GDM1 (cell line): Measurements from ENCODE around the gene NUSAP1.
"Not testable (repeated sequence)": the region's sequence is repeated elsewhere in the genome, so short reads cannot be mapped to it uniquely, and the experiment has no call there.

Experiments used
- DNase-seq: peaks from one replicate; lab custom pipeline; 2025; lab: John Stamatoyannopoulos, UW

Gene NUSAP1

DNA sequence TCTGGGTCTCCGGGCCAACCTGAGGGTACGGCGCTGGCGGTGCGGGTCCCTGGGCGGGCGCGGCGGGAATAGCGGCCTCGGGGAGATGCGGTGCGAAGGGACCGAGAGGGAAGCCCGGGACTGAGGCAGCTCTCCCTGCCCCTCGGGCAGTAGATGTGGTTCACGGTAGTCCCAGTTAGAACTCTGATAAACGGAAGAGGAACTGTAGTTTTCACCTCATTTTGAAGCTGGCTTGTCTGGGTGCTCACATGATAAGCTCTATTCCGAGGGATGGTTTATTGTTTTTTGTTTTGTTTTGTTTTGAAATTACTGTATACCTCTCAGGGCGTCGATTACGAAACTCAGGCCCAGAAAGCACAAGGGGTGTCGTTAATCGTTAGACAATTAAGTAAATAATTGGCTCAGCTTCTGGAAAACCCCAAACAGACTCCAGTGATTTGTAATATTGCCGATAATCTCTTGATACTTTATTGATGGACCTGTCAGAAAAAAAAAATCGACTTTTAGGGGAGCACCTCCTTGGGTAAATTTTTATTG, 413 bp downstream of the NUSAP1 start:
- peak; percentile 40 for DNase-seq

DNA sequence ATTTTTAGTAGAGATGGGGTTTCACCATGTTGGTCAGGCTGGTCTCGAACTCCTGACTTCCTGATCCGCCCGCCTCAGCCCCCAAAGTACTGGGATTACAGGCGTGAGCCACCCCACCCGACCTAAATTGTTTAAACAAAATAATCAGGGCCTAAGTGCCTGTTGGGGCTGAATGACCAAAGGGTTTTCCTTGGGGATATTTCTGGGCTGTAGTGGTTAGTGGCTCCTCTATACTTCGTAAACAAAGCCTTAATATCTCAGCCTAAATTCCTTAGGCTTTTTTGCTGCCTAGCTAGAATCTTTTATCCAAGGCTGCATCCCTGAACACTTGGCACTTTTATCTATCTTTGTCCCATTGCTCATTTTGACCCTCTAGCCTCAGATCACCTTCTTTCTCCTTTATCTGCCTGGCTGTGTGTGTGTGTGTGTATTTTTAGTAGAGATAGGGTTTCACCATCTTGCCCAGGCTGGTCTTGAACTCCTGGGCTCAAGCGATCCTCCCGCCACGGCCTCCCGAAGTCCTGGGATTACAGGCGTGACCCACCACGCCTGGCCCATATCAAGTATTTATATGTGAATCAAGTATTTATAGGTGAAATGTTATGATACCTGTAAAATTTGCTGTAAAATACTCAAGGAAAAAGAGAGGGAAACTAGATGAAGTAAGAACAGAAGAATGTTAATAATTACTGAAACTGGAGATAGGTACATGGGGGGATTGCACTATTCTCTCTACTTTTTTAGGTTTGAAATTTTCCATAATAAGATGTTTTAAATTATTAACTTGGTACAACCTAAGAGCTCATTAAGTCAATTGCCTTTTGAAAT, 1.8 kb downstream of the NUSAP1 start:
- DNase-seq, result no peak

DNA sequence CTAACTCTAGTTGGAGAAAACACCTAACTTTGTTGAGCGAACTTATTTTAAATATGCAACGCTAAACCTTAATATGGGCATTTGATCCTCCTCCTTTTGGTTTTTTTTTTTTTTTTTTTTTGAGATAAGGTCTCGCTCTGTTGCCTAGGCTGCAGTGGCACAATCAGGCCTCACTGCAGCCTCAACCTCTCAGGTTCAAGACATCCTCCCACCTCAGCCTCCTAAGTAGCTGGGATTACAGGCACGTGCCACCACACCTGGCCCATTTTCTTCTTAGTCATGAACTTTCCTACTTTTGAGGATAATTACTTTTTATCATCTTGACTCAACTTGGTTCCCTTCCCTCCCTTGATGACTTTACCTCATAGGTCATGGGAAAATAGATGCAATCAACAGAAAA, 3.9 kb downstream of the NUSAP1 start:
- no peak for DNase-seq

DNA sequence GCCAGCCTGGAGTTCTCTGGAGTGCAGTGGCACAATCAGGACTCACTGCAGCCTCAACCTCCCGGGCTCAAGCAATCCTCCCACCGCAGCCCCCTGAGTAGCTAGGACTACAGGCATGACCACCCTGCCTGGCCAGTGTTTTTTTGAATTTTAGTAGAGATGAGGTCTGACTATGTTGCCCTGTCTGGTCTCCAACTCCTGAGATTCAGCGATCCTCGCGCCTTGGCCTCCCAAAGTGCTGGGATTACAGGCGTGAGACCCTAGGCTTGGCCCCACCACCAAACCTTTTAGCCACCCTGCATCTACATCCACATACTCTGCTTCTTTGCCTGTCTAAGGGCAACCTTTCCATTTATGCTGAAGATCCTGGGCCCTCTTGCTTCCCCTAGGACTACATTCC, 4.4 kb downstream of the NUSAP1 start:
- no peak for DNase-seq

DNA sequence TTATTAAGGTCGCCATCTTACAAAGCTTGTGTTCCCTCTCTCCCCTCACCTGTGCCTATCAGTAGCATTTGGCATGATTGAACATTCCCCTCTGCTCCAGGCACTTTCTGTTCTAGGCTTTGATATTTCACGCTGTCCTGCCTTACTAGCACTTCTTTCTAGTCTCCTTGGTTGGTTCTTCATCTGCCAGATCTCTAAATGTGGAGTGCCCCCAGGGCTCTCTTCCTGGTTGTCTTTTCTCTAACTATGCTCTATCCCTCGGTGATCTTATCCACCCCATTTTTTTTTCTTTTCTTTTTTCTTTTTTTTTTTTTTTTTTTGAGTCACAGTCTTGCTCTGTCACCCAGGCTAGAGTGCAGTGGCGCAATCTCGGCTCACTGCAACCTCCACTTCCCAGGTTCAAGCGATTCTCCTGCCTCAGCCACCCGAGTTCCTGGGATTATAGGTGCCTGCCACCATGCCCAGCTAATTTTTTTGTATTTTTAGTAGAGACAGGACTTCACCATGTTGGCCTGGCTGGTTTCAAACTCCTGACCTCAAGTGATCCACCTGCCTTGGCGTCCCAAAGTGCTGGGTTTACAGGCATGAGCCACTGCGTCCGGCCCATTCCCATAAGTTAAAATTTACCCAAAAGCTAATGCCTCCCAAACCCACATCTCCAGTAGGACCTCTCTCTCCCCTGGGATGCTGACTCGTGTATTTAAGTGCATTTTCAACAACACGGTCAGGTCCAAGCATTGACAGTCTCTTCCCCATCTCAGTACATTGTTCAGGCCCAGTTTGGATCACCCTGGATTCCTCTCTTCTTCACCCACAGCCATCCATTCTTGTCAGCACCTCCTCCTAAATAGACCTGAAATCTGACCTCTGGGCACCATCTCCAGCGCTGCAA, 5.2 kb downstream of the NUSAP1 start:
- DNase-seq, result no peak

DNA sequence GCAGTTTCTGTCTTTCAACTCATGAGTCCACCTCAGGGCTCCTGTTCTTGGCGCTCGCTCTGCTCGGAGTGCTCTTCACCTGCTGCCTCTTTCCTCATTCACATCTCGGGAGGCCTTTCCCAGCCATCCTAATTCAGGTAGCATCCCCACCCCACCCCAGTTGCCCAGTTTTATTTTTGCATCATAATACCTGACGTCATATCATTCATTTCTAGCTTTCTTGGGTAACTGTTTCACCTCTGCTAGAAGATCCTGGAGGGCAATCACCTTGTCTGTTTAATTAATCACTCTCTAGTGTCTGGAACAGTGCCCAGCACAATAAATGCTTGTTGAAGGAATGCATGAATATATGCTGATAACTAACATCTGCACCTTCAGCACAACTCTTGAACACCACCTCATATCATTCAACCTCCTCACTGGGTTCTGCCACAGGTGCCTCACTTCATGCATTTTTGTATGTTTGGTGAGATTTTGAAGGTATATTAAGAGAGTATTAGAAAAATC, 7.6 kb downstream of the NUSAP1 start:
- DNase-seq, result no peak

DNA sequence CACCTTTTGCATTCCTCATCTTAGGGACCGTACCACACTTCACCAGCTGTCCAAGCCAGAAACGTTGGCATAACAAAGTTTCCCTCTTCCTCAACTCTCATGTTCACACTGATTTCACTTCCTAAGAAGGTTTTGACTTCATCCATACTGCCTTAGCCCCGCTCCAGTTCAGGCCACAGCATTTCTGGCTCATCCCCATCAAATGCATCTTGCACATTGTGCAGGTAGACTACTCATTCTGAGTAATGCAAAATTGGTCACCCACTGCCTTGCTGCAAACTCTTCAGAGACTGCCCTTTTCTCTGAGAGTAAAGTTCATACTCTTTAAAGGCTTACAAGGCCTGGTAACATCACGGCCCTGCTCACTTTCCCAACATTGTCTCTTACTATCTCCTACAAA, 8.8 kb downstream of the NUSAP1 start:
- DNase-seq, result no peak

DNA sequence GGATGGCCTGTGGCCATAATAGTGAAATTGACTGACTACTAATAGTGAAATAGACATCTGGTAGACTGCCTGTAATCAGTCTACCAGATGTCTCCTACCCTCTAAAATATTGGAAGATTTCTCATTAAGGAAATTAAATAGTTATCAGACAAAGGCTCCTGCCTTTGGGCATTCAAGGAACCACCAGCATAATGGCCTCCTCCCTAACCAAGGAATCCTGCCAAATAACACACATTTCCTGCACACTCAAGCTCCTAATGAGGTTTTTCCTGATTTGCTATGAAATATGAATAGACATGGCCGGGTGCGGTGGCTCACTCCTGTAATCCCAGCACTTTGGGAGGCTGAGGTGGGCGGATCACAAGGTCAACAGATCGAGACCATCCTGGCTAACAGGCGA, 14.6 kb downstream of the NUSAP1 start:
- DNase-seq, result no peak

DNA sequence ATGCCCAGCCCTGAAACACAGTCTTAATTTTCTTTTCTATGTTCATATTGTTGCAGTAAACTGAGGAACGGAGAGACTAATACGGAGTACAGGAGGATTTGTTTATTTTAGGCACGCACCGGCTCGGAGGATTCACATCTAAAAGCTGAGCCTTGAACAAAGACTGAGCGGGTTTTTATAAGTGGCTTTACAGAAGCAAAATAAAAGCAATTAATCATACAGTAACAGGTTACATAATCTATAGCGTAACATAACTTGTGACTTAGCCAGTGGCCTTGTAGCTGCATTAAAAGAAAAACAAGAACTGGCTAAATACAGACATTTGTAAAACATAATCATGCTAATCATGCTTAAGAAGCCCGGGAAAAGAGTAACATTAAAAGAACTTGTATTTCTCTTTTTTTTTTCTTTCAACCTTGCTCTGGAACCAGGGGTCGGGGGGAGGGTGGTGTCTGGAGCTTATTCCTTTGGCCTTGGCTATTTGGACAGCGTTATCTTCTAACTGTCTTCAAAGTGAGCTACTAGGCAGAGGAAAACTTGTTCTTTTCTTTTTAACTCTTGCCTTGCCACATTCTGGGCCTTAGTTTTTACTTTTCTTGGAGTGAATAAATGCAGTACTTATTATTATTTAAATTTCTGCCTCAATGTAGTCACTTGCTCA, 17.5 kb downstream of the NUSAP1 start:
- DNase-seq, result no peak

DNA sequence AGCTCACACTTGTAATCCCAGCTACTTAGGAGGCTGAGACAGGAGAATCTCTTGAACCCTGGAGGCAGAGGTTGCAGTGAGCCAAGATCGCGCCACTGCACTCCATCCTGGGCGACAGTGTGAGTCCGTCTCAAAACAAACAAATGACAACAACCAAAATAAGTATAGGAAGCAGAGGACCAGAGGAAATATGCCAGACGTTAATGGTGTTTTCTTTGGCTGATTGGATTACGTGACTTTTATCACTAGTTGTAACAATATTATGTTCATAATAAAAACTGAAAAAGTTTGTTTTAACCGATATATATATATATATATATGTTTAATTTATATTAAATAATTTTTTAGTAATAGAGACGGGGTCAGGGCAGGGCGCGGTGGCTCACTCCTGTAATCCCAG, 21.7 kb downstream of the NUSAP1 start:
- no peak for DNase-seq

DNA sequence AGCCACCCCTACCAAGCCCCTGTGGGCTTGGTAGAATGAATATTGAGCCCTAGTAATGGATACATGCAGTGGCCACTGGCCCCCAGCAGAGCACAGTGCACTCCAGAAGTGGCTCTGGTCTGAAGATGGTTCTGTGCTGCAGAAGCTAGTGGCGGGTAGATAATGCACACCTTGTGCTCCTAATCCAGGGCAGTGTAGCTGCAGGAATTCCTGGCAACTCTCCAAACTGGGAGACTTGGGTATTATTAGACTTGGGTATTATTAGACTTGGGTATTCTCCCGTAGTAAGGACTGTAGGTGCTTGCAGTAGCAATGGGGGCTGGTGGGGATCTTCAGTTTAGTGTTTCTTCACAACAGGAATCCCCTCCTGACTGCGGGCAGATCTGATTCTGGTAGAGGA, 34.7 kb downstream of the NUSAP1 start:
- no peak for DNase-seq

DNA sequence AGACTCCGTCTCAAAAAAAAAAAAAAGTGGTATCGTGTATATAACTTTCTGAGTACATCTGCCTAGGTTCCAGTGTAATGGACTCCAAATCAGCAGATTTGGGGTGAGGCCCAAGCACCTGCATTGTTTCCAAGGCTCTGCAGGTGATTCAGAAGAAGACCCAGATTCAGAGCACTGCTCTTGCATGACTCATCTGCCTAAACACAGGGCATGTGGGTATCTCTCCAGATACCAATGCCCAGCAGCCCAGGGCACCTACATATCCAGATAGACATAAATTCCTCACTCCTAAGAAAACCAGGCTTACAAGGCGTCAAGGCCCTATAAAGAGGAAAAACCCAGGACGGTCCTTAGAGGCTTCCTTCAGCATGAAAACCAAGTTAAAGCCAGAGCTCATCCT, 45.3 kb downstream of the NUSAP1 start:
- no peak for DNase-seq

DNA sequence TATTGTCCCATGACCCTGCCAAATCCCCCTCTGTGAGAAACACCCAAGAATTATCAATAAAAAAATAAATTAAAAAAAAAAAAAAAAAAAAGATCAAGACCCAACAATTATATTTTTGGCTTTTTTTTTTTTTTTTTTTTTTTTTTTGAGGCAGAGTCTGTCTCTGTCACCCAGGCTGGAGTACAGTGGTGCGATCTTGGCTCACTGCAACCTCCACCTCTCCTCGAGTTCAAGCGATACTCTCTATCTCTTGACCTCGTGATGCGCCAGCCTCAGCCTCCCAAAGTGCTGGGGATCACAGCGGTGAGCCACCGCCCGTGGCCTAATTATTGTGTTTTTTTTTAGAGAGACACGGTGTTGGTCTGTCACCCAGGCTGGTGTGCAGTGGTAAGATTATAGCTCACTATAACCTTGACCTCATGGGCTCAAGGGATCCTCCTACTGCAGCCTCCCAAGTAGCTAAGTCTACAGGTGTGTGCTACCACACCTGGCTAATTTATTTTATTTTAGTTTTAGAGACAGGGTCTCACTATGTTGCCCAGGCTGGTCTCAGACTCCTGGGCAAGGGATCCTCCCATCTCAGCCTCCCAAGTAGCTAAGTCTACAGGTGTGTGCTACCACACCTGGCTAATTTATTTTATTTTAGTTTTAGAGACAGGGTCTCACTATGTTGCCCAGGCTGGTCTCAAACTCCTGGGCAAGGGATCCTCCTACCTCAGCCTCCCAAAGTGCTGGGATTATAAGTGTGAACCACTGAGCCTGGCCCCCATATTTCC, 51.5 kb downstream of the NUSAP1 start:
- not testable (repeated sequence) for DNase-seq

DNA sequence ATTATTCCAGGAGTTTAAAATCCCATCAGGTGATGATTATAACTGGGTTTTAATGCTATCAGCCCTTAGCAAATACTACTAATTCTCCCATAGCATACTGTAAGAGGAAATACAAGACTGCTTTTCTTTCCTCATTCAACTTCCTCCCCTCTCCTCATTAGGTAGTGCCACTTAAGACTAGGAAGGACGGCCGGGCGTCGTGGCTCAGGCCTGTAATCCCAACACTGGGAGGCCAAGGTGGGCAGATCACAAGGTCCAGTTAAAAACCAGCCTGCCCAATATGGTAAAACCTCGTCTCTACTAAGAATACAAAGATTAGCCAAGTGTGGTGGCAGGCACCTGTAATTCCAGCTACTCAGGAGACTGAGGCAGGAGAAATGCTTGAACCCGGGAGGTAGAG, 55.0 kb downstream of the NUSAP1 start:
- DNase-seq, result no peak

DNA sequence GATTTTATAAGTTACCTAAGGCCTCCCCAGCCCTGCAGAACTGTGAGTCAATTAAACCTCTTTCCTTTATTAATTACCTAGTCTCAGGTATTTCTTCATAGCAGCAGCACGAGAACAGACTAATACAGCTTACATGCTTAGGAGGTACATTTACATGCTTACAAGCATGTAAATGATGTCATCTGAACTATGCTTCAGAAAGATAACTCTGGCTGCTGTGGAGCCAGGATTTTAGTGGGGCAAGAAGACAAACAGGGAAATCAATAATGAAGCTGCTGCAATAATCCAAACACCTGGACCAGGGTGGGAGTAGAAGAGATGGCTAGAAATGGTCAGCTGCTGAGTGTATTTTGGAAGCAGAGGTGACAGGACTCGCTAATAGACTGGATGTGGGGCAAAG, 60.0 kb downstream of the NUSAP1 start:
- no peak for DNase-seq

DNA sequence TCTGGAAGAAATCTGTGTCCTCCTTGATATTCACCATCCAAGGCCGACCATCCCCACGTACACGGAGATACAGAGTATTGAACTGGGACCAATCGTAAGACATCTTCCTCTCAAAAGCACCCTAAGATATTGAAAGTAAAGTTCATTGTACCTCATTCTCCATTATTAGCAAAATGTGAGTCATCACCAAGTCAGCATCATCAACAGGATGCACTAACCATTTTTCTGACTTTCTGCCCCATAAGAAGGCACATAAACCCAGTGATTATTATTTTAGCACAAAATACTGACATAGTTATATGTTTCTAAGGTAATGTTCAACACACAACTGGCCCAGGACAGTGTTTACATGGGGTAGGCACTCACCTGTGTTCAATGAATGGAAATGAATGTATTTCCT, 62.2 kb downstream of the NUSAP1 start:
- DNase-seq, result no peak

DNA sequence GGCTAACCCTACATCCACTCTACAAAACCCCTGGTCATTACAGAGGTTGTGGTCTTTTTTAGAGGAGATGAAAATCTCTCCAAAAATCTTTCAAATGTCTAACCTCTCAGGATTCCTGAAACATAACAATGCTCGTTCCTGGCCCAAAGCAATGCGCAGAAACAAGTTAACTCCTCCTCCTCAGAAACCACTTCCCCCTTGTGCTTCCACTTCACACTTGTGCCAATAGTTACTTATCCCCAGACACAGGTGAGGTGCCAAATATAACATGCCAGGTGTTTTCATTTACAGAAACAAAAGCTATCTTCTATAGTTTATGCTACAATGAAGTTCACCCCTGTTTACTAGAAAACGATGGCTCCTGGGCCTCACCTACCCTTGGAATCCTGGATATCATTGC, 63.4 kb downstream of the NUSAP1 start:
- DNase-seq, result no peak

DNA sequence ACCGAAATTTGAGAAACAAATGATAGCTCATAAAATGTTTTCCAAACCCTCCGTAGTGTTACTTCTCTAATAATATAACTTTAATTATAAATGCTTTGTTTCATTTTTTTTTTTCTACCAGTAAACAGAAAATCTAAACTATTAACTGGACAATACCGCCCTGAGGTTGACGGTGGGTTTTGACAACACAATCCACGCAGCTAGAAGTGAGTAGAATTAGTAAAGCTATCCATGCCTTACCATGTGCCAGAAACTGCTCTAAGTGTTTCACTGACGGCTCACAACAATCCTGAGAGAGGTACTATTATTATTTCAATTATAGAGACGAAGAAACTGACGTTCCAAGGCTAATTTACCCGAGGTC, 69.2 kb downstream of the NUSAP1 start:
- DNase-seq, result no peak

DNA sequence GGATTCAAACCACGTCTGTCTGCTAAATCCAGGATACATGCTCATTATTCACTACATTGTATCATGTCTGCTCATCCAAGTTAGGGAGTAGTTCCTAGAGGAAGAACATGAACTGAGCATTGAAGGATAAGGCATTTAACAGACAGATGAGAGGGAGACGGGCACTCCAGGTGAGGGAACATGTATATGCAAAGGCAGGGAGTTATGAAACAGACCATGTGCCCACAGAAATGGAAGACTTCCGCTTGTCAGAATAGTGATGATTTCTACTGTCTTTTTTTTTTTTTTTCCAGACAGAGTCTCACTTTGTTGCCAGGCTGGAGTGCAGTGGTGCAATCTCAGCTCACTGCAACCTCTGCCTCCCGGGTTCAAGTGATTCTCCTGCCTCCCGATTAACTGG, 74.7 kb downstream of the NUSAP1 start:
- DNase-seq, result no peak

DNA sequence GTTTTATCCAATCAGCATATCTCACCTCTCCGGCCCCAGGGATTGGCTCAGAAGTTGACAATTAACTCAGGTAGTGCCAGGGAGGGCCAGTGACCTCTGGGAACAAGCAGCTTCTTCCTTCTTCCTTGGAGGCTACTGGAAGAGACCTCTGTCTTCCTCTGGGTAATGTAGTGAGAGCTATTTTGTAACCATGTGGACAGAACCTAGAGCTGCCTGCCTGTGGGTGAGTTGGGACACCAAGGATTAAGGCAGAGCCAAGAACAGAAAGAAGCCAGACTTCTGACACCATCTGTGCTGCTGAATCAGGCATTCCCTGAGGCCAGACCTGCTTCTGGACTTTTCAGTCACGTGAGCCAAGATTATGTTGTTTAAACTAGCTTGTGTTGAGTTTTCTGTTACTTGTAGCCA, 75.6 kb downstream of the NUSAP1 start:
- no peak for DNase-seq

DNA sequence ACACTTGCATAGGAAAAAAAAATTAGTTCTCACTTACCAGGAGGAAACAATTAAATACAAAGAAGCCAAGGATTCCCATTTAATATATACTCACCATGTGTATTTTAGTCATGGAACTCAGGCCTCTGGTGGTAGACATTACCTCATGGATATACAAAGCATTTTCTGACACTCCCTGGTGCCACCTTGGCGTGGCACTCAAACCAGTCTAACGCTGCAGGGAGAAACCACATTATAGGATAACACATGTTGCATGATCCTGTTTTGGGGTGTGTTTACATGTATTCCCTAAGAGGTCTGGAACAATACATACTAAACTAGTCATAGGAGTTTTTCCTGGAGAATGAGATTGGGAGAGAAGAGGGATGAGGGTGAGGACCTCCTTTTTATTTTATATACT, 78.3 kb downstream of the NUSAP1 start:
- no peak for DNase-seq

DNA sequence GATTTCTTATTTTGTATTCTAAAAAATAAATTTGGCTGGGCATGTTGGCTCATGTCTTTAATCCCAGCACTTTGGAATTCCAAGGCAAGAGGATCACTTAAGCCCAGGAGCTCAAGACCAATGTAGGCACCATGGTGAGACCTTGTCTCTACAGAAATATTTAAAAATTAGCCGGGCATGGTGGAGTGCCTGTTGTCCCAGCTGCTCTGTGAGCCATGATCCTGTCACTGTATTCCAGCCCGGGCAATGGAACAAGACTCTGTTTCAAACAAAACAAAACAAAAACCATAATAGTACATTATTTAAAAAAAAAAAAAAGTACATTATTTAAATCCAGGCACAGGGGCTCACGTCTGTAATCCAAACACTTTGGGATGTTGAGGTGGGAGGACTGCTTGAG, 78.8 kb downstream of the NUSAP1 start:
- DNase-seq, result no peak
